H1 (cell line): ENCODE data around the gene PDXDC1.

Source experiments
- BRCA1 ChIP-seq: IDR thresholded peaks from 2 replicates; pipeline ENCODE4 v1.6.1; 2012; ENCODE audit warnings: low read depth, low read length, improper control_type of control experiment
- POLR2AphosphoS5 ChIP-seq: IDR thresholded peaks from 2 replicates; pipeline ENCODE4 v1.6.1; 2011; ENCODE audit warnings: low read depth, low read length
- SP1 ChIP-seq: IDR thresholded peaks from 2 replicates; pipeline ENCODE4 v1.6.1; 2011; ENCODE audit warnings: low read depth, low read length
- TF ChIP-seq, protein P1 (sequence below), 3 experiments: IDR thresholded peaks; 1 replicate in 2 of 3; 2 replicates in 1 of 3; pipeline versions ENCODE4 v1.5.1 to v1.6.1; 2011; ENCODE audit warnings: low read length in 3 of 3, mild to moderate bottlenecking in 3 of 3, inconsistent platforms in 2 of 3, low read depth in 1 of 3, moderate library complexity in 1 of 3; ENCODE audit not compliant: insufficient read depth in 1 of 3; ENCODE audit errors: control extremely low read depth in 1 of 3

DNA sequence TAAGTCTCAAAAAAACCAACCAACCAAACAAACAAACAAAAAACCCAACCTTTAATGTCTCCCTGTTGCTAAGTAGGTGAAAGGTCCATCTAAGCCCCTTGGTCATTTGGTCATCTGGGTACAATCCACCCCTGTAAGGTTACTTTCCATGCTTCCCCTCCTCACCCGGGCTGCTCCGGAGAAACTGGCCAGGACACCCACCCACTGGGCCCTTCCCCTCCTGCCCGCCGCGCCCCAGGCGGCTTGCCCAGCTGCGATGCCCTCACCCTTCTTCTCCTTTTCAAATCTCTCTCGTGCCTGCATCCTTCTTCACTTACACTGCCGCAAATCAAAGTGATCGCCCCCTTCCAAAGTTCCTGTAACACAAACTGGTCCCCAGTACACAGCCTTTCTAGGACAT lies 79.1 kb downstream of the PDXDC1 start:
- TF ChIP-seq, protein P1, sequence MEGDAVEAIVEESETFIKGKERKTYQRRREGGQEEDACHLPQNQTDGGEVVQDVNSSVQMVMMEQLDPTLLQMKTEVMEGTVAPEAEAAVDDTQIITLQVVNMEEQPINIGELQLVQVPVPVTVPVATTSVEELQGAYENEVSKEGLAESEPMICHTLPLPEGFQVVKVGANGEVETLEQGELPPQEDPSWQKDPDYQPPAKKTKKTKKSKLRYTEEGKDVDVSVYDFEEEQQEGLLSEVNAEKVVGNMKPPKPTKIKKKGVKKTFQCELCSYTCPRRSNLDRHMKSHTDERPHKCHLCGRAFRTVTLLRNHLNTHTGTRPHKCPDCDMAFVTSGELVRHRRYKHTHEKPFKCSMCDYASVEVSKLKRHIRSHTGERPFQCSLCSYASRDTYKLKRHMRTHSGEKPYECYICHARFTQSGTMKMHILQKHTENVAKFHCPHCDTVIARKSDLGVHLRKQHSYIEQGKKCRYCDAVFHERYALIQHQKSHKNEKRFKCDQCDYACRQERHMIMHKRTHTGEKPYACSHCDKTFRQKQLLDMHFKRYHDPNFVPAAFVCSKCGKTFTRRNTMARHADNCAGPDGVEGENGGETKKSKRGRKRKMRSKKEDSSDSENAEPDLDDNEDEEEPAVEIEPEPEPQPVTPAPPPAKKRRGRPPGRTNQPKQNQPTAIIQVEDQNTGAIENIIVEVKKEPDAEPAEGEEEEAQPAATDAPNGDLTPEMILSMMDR (IDR thresholded peaks at IDR 0.05; ENCODE audit: control extremely low read depth in 1 of 3, insufficient read depth in 1 of 3, low read depth in 1 of 3, low read length in 3 of 3) = no peak
- TF ChIP-seq SP1 (no peak), POLR2AphosphoS5 (no peak), BRCA1 (no peak)
